Measurements from ENCODE around the gene NPHP4.

DNA sequence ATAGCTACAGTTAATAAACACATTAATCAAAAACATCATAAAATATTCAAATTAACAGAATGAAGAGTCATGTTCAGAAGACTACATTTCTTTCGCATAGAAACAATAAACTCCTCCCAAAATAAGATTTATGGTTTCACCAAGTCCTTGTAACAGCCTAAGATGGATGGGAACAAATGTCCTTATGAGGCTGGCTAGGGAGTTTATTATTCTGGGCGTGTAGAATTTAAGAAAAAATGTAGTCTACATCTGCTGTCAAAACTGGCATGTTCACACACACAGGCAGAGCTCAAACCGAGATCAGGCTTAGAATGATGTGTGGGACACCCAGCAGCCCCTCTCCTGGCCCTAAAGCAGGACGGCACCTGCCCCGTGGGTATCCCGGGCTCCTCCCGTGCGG lies 101.1 kb downstream of the NPHP4 start:
- TF ChIP-seq, protein P1, sequence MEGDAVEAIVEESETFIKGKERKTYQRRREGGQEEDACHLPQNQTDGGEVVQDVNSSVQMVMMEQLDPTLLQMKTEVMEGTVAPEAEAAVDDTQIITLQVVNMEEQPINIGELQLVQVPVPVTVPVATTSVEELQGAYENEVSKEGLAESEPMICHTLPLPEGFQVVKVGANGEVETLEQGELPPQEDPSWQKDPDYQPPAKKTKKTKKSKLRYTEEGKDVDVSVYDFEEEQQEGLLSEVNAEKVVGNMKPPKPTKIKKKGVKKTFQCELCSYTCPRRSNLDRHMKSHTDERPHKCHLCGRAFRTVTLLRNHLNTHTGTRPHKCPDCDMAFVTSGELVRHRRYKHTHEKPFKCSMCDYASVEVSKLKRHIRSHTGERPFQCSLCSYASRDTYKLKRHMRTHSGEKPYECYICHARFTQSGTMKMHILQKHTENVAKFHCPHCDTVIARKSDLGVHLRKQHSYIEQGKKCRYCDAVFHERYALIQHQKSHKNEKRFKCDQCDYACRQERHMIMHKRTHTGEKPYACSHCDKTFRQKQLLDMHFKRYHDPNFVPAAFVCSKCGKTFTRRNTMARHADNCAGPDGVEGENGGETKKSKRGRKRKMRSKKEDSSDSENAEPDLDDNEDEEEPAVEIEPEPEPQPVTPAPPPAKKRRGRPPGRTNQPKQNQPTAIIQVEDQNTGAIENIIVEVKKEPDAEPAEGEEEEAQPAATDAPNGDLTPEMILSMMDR (IDR thresholded peaks at IDR 0.05), result no peak
- TF ChIP-seq POLR2A (IDR thresholded peaks at IDR 0.05), result no peak
